ENCODE results near the gene CREB5. TPM values are rescaled to one million over a fixed set of nuclear protein-coding genes. Genes with fewer than 3 reads are reported as not detected.

Gene CREB5
- total RNA-seq, 1 experiment from 2014 or later: 0.49 TPM

GRCh38 chr7:28729281-28729680, 317.0 kb downstream of the CREB5 start:
- Histone ChIP-seq H2AFZ (ENCODE audit: low read depth, low read length, poor library complexity, severe bottlenecking) (no peak overlapping the region), H3K9me3 (ENCODE audit: control insufficient read depth in 1 of 2, insufficient read depth in 1 of 2, low read depth in 1 of 2, low read length in 2 of 2) (no peaks in the 10 kb centered on the region), H4K20me1 (ENCODE audit: insufficient read depth) (no peaks in the 10 kb centered on the region), H3K4me1 (ENCODE audit: control insufficient read depth in 1 of 2, insufficient read depth in 2 of 2, low read length in 2 of 2) (no peaks in the 10 kb centered on the region), H3K4me2 (ENCODE audit: low read length) (no peak overlapping the region), H3K27me3 (ENCODE audit: insufficient read depth, low read length) (peaks cover 20% of the 10 kb centered on the region; the same call in 1 of the 2 replicates), H3K4me3 (replicated peaks in 1 of 2; ENCODE audit: low read depth in 1 of 2, low read length in 2 of 2) (no peak overlapping the region), H3K9ac (ENCODE audit: low read length) (no peak overlapping the region), H3K79me2 (ENCODE audit: insufficient read depth, low read length) (no peaks in the 10 kb centered on the region), H3K36me3 (ENCODE audit: control insufficient read depth in 1 of 2, insufficient read depth in 2 of 2, low read length in 2 of 2) (no peaks in the 10 kb centered on the region), H3K27ac (ENCODE audit: low read depth, low read length) (no peak overlapping the region), H3K9me2 (ENCODE audit: insufficient read depth) (no peaks in the 10 kb centered on the region)
- TF ChIP-seq ZNF274 (IDR thresholded peaks at IDR 0.05; ENCODE audit: low read depth, low read length): no peak
- TF ChIP-seq CBX3 (IDR thresholded peaks at IDR 0.05; ENCODE audit: low read depth): no peak
- no peak for TF ChIP-seq EZH2phosphoT487 (IDR thresholded peaks at IDR 0.05; ENCODE audit: borderline replicate concordance)
- TF ChIP-seq ZFX (IDR thresholded peaks at IDR 0.05): no peak
- no peak for TF ChIP-seq ZBTB33 (IDR thresholded peaks at IDR 0.05; ENCODE audit: extremely low read depth, insufficient replicate concordance, low read length)
- TF ChIP-seq TCF7L2 (IDR thresholded peaks at IDR 0.05; ENCODE audit: borderline replicate concordance, extremely low read depth, insufficient read depth, insufficient read length): no peak
- POLR2A ChIA-PET: no interaction called here
- DNase-seq (ENCODE audit: low read depth, low spot score) (no peak), ATAC-seq (no peak)
- BruUV-seq (replicated peaks): no TSS peak
- CTCF ChIA-PET: no interaction called here
- intact Hi-C loops (cut with micrococcal nuclease): no loop called here
- RAD21 ChIA-PET (ENCODE audit: low non-redundant PET in 1 of 2, low total read pairs in 2 of 2, uncharacterized antibody in 2 of 2, unreplicated experiment in 2 of 2): no interaction called here

GRCh38 chr7:28729727-28730126, 317.4 kb downstream of the CREB5 start:
- TF ChIP-seq POLR2AphosphoS5 (IDR thresholded peaks at IDR 0.05; ENCODE audit: low read depth, low read length): no peak
- TF ChIP-seq TCF7L2 (IDR thresholded peaks at IDR 0.05; ENCODE audit: borderline replicate concordance, extremely low read depth, insufficient read depth, insufficient read length): no peak
- TF ChIP-seq RAD21 (IDR thresholded peaks at IDR 0.05; ENCODE audit: low read depth): no peak
- TF ChIP-seq CTCF (IDR thresholded peaks at IDR 0.05 in 2 of 3, conservative IDR thresholded peaks at IDR 0.05 in 1 of 3; ENCODE audit: borderline replicate concordance in 1 of 3, insufficient read depth in 1 of 3, low read depth in 2 of 3, low read length in 2 of 3): no peak
- no peak for TF ChIP-seq POLR2A (IDR thresholded peaks at IDR 0.05; ENCODE audit: borderline replicate concordance, extremely low read depth, insufficient read depth, insufficient read length)
- TF ChIP-seq ZNF274 (IDR thresholded peaks at IDR 0.05; ENCODE audit: low read depth, low read length): no peak
- no peak for TF ChIP-seq EZH2phosphoT487 (IDR thresholded peaks at IDR 0.05; ENCODE audit: borderline replicate concordance)
- no peak for TF ChIP-seq ELF1 (IDR thresholded peaks at IDR 0.05; ENCODE audit: borderline replicate concordance, low read depth)
- no peak for TF ChIP-seq ATF3 (IDR thresholded peaks at IDR 0.05)
- TF ChIP-seq MAX (IDR thresholded peaks at IDR 0.05): no peak
- TF ChIP-seq CBX3 (IDR thresholded peaks at IDR 0.05; ENCODE audit: low read depth): no peak
- POLR2A ChIA-PET: no interaction called here
- BruUV-seq (replicated peaks): no TSS peak
- no peak for DNase-seq (ENCODE audit: low read depth, low spot score)
- H3K27me3 ChIP-seq (ENCODE audit: insufficient read depth, low read length): peaks cover 17% of the 10 kb centered on the region; the same call in 1 of the 2 replicates
- no peak overlapping the region for H2AFZ ChIP-seq (ENCODE audit: low read depth, low read length, poor library complexity, severe bottlenecking)
- H3K9me2 ChIP-seq (ENCODE audit: insufficient read depth): no peaks in the 10 kb centered on the region
- H3K4me1 ChIP-seq (ENCODE audit: control insufficient read depth in 1 of 2, insufficient read depth in 2 of 2, low read length in 2 of 2): no peaks in the 10 kb centered on the region
- no peak overlapping the region for H3K4me3 ChIP-seq (replicated peaks in 1 of 2; ENCODE audit: low read depth in 1 of 2, low read length in 2 of 2)
- H3K9ac ChIP-seq (ENCODE audit: low read length): no peak overlapping the region
- H3K4me2 ChIP-seq (ENCODE audit: low read length): no peak overlapping the region
- no peaks in the 10 kb centered on the region for H3K9me3 ChIP-seq (ENCODE audit: control insufficient read depth in 1 of 2, insufficient read depth in 1 of 2, low read depth in 1 of 2, low read length in 2 of 2)
- intact Hi-C loops (cut with micrococcal nuclease): no loop called here
- H3K27ac ChIP-seq (ENCODE audit: low read depth, low read length): no peak overlapping the region
- RAD21 ChIA-PET (ENCODE audit: low non-redundant PET in 1 of 2, low total read pairs in 2 of 2, uncharacterized antibody in 2 of 2, unreplicated experiment in 2 of 2): no interaction called here
- CTCF ChIA-PET: no interaction called here
- H3K79me2 ChIP-seq (ENCODE audit: insufficient read depth, low read length): no peaks in the 10 kb centered on the region
- ATAC-seq: no peak
- H3K36me3 ChIP-seq (ENCODE audit: control insufficient read depth in 1 of 2, insufficient read depth in 2 of 2, low read length in 2 of 2): no peaks in the 10 kb centered on the region
- no peaks in the 10 kb centered on the region for H4K20me1 ChIP-seq (ENCODE audit: insufficient read depth)
